ENCODE data around the gene FAAP20. TPM values are rescaled to one million over a fixed set of nuclear protein-coding genes. Genes with fewer than 3 reads are reported as not detected.

Gene FAAP20
- total and polyA plus RNA-seq, 2 donors (not counting 1 experiment from before 2014, with no cell fraction given), result 31.2 to 68.1 TPM

DNA sequence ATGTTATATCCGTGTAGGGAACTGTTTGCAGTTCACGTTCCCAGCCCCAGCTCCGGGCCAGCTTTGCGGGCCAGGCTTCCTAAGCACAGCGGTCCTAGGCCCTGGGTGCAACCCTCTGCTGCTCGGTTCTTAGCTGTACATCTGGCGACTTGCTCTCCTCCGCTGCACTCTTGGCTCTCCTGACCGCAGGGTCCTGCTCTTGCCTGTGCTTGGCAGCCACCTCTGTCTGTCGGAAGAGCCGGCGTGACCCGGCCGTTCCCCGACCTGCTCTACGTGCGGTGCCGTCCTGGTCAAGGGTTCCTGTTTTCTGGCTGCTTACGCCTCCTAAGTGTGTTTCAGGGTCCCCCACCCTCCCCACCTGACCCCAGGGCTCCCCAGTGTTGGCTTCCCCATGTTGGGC, 36.7 kb downstream of the FAAP20 start:
- intact Hi-C loops (cut with micrococcal nuclease), result no loop called here
- POLR2A ChIA-PET, result no interaction called here
- H4K20me1 ChIP-seq (ENCODE audit: control insufficient read depth, insufficient read depth, low read length, poor library complexity, severe bottlenecking), result no peaks in the 10 kb centered on the region
- H3K27me3 ChIP-seq (replicated peaks in 1 of 4; ENCODE audit: control extremely low read depth in 1 of 4, control insufficient read depth in 3 of 4, insufficient read depth in 4 of 4, low read length in 3 of 4), result no peaks in the 10 kb centered on the region
- Mint-ChIP-seq H3K27ac (no peak overlapping the region), H3K4me1 (no peaks in the 10 kb centered on the region), H3K4me3 (no peak overlapping the region), H3K9me3 (ENCODE audit: insufficient read depth) (no peaks in the 10 kb centered on the region), H3K27me3 (no peaks in the 10 kb centered on the region)
- no peaks in the 10 kb centered on the region for H3K9me3 ChIP-seq (ENCODE audit: control extremely low read depth in 1 of 3, control insufficient read depth in 2 of 3, insufficient read depth in 1 of 3, low read length in 2 of 3)
- no peaks in the 10 kb centered on the region for H3K4me1 ChIP-seq (ENCODE audit: control insufficient read depth in 2 of 2, insufficient read depth in 2 of 2, low read length in 2 of 2)
- no peaks in the 10 kb centered on the region for H3K79me2 ChIP-seq (ENCODE audit: control insufficient read depth, insufficient read depth, low read length)
- TF ChIP-seq, protein P1, sequence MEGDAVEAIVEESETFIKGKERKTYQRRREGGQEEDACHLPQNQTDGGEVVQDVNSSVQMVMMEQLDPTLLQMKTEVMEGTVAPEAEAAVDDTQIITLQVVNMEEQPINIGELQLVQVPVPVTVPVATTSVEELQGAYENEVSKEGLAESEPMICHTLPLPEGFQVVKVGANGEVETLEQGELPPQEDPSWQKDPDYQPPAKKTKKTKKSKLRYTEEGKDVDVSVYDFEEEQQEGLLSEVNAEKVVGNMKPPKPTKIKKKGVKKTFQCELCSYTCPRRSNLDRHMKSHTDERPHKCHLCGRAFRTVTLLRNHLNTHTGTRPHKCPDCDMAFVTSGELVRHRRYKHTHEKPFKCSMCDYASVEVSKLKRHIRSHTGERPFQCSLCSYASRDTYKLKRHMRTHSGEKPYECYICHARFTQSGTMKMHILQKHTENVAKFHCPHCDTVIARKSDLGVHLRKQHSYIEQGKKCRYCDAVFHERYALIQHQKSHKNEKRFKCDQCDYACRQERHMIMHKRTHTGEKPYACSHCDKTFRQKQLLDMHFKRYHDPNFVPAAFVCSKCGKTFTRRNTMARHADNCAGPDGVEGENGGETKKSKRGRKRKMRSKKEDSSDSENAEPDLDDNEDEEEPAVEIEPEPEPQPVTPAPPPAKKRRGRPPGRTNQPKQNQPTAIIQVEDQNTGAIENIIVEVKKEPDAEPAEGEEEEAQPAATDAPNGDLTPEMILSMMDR (IDR thresholded peaks at IDR 0.05), result no peak
- TF ChIP-seq EZH2 (IDR thresholded peaks at IDR 0.05; ENCODE audit: borderline replicate concordance, insufficient read depth, low read depth, low read length, poor library complexity, severe bottlenecking), result no peak
- H3K27ac ChIP-seq (ENCODE audit: low read length in 2 of 2), result no peak overlapping the region
- CTCF ChIA-PET, result interaction anchor here (2.4 kb wide), 1 partner anchor 18 kb away, joined by 12 read pairs; no protein-coding TSS in a partner anchor
- H3K9ac ChIP-seq (ENCODE audit: low read length), result no peak overlapping the region
- 92% methylated on average over 19 of the region's 19 CpGs for WGBS (ENCODE audit: insufficient coverage)
- no peak overlapping the region for H3K4me2 ChIP-seq (replicated peaks; ENCODE audit: low read depth, low read length, poor library complexity, severe bottlenecking)
- H3K4me3 ChIP-seq (ENCODE audit: control extremely low read depth in 1 of 5, extremely low read depth in 1 of 5, insufficient read depth in 1 of 5, low read depth in 2 of 5, low read length in 4 of 5), result no peak overlapping the region
- ATAC-seq (ENCODE audit: low read depth) (no peak), DNase-seq (no peak)
- no peak overlapping the region for H2AFZ ChIP-seq (ENCODE audit: insufficient read depth, low read depth, low read length, poor library complexity, severe bottlenecking)
- peaks cover 0 to 12% of the 10 kb centered on the region in 2 experiments for H3K36me3 ChIP-seq (replicated peaks in 1 of 2; ENCODE audit: control extremely low read depth in 1 of 2, control insufficient read depth in 1 of 2, extremely low read depth in 1 of 2, insufficient read depth in 2 of 2, low read length in 1 of 2)

DNA sequence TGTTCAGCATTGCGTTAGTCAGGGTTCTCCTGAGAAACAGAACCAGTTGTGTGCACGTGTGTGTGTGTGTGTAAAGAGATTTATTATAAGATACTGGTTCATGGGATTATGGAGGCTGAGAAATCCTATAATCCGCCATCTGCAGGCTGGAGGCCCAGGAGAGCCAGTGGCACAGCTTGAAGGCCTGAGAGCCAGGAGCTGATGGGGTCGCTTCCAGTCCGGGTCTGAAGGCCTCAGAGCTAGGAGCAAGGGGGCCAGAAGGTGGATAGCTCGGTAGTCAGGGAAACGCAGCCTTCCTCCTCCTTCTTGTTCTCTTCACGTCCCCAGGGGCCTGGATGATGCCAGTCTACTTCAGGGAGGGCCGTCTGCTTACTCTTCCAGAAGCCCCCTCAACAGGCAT, 37.7 kb downstream of the FAAP20 start:
- ChIA-PET CTCF (interaction anchor here (1.6 to 2.4 kb wide), 2 partner anchors 17 to 18 kb away, joined by 4 to 12 read pairs; no protein-coding TSS in a partner anchor), POLR2A (no interaction called here)
- TF ChIP-seq, protein P1 (IDR thresholded peaks at IDR 0.05), result no peak

More for the DNA sequence above, 37.7 kb downstream of the FAAP20 start:
- no peaks in the 10 kb centered on the region for H3K4me1 ChIP-seq (ENCODE audit: control insufficient read depth in 2 of 2, insufficient read depth in 2 of 2, low read length in 2 of 2)
- H3K27me3 ChIP-seq (replicated peaks in 1 of 4; ENCODE audit: control extremely low read depth in 1 of 4, control insufficient read depth in 3 of 4, insufficient read depth in 4 of 4, low read length in 3 of 4), result no peaks in the 10 kb centered on the region
- H3K27ac Mint-ChIP-seq, result no peak overlapping the region
- no peaks in the 10 kb centered on the region for H3K27me3 Mint-ChIP-seq
- H3K4me2 ChIP-seq (replicated peaks; ENCODE audit: low read depth, low read length, poor library complexity, severe bottlenecking), result no peak overlapping the region
- H3K4me3 Mint-ChIP-seq, result no peak overlapping the region
- H3K27ac ChIP-seq (ENCODE audit: low read length in 2 of 2), result no peak overlapping the region
- H3K4me1 Mint-ChIP-seq, result no peaks in the 10 kb centered on the region
- intact Hi-C loops (cut with micrococcal nuclease), result no loop called here
- DNase-seq (no peak), ATAC-seq (ENCODE audit: low read depth) (no peak)
- H3K9me3 ChIP-seq (ENCODE audit: control extremely low read depth in 1 of 3, control insufficient read depth in 2 of 3, insufficient read depth in 1 of 3, low read length in 2 of 3), result no peaks in the 10 kb centered on the region
- no peak overlapping the region for H3K4me3 ChIP-seq (ENCODE audit: control extremely low read depth in 1 of 5, extremely low read depth in 1 of 5, insufficient read depth in 1 of 5, low read depth in 2 of 5, low read length in 4 of 5)
- H4K20me1 ChIP-seq (ENCODE audit: control insufficient read depth, insufficient read depth, low read length, poor library complexity, severe bottlenecking), result no peaks in the 10 kb centered on the region
- H3K9ac ChIP-seq (ENCODE audit: low read length), result no peak overlapping the region
- H3K79me2 ChIP-seq (ENCODE audit: control insufficient read depth, insufficient read depth, low read length), result no peaks in the 10 kb centered on the region
- H3K36me3 ChIP-seq (replicated peaks in 1 of 2; ENCODE audit: control extremely low read depth in 1 of 2, control insufficient read depth in 1 of 2, extremely low read depth in 1 of 2, insufficient read depth in 2 of 2, low read length in 1 of 2), result peaks cover 0 to 12% of the 10 kb centered on the region in 2 experiments
- no peak overlapping the region for H2AFZ ChIP-seq (ENCODE audit: insufficient read depth, low read depth, low read length, poor library complexity, severe bottlenecking)
- H3K9me3 Mint-ChIP-seq (ENCODE audit: insufficient read depth), result no peaks in the 10 kb centered on the region
- WGBS (ENCODE audit: insufficient coverage), result 83% methylated on average over 9 of the region's 9 CpGs

Measured in B cell (primary cell).